NB4 (cell line): ENCODE results near the gene GNPTAB.

Experiments
- POLR2A ChIP-seq: IDR thresholded peaks from 2 replicates; pipeline ENCODE4 v1.6.1; 2011; ENCODE audit warnings: mild to moderate bottlenecking; ENCODE audit not compliant: insufficient read length; ENCODE audit errors: extremely low read depth
- TF ChIP-seq, protein P1 (sequence below): IDR thresholded peaks from one replicate; pipeline ENCODE4 v1.5.1; 2012; ENCODE audit warnings: low read depth, low read length

- TF ChIP-seq, protein P1, sequence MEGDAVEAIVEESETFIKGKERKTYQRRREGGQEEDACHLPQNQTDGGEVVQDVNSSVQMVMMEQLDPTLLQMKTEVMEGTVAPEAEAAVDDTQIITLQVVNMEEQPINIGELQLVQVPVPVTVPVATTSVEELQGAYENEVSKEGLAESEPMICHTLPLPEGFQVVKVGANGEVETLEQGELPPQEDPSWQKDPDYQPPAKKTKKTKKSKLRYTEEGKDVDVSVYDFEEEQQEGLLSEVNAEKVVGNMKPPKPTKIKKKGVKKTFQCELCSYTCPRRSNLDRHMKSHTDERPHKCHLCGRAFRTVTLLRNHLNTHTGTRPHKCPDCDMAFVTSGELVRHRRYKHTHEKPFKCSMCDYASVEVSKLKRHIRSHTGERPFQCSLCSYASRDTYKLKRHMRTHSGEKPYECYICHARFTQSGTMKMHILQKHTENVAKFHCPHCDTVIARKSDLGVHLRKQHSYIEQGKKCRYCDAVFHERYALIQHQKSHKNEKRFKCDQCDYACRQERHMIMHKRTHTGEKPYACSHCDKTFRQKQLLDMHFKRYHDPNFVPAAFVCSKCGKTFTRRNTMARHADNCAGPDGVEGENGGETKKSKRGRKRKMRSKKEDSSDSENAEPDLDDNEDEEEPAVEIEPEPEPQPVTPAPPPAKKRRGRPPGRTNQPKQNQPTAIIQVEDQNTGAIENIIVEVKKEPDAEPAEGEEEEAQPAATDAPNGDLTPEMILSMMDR = no peak
- no peak for TF ChIP-seq POLR2A
Observed at GRCh38 chr12:101707131-101707782, 123.5 kb downstream of the GNPTAB start.
